HG02852 (cell line): ENCODE data around the gene COPB1.

ENCODE experiments used
- ATAC-seq: cut with Tn5 transposase; IDR thresholded peaks from one replicate; pipeline ENCODE4 v1.9.1; 2021; ENCODE audit warnings: mild to moderate bottlenecking, moderate library complexity; ENCODE audit not compliant: unreplicated experiment

Gene COPB1

GRCh38 chr11:14435717-14436512, 63.7 kb downstream of the COPB1 start:
- ATAC-seq, result no peak

DNA sequence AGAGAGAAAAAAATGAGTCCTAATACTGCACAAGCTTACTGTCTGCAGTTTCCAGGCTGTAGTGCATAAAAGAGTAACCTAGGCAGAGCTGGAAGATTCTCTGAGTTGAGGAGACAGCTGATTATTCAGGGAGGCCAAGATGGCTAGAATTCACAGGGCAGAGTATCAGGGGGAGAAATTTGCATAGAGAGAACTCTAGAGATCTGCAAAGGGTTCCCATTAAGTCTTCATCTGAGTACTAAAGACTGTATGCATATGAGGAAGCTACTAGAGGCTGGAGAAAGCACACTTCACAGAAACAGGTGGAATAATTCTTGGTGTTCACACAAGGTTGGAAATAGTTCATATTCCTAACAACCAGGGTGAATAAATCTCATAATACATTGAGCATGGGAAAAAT, 74.0 kb downstream of the COPB1 start:
- no peak for ATAC-seq

GRCh38 chr11:14424096-14424495, 75.5 kb downstream of the COPB1 start:
- ATAC-seq, result no peak

DNA sequence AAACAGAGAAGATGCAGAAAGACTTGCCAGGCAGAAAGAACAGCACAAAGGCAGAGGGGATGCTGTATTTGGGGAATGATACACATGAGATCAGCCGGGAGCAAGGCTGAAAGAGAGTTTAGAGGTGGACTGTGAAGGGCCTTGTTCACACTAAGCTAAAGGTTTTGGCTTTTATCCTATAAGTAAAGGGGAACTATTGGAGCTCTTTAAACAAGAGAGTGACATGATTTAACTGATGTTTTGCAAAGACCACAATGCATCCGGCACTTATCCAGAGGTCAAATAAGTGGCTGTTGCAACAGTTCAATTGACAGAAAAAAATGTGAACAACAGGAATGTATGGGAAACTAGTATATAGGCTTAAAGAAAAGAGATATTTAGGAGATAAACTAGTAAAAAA, 76.0 kb downstream of the COPB1 start:
- no peak for ATAC-seq

GRCh38 chr11:14422814-14423182, 76.8 kb downstream of the COPB1 start:
- no peak for ATAC-seq

DNA sequence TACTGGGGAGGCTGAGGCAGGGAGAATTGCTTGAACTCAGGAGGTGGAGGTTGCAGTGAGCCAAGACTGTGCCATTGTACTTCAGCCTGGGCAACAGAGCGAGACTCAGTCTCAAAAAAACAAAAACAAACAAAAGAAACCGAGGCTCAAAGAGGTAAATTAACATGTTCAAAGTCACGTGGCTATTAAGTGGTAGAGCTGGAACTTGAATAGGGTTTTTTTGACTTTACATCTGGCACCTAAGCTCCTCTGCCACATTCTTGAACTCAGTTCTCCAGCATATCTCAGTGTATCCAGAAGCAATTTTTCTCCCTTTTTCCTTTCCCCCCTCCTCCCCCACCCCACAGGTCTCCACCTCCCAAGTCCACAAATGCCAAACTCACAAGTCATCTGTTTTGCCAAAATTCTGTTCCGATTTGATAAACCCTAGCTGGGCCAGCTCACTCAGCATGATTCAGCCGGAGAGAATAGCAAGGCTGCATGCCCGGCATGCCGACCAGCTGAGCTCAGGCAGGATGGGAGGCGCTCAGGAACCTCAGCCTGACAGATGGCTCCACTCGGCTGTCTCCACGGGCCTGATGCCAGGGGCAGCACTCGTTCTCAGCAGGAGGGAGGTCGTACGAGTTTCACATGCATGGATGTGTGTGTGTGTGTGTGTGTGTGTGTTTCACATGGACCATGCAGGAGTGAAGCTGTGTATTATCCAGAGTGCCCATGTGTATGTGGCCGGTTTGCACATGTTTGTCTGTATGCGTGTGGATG, 77.4 kb downstream of the COPB1 start:
- no peak for ATAC-seq

- no peak for ATAC-seq
Observed at GRCh38 chr11:14420223-14420622, 79.4 kb downstream of the COPB1 start.

DNA sequence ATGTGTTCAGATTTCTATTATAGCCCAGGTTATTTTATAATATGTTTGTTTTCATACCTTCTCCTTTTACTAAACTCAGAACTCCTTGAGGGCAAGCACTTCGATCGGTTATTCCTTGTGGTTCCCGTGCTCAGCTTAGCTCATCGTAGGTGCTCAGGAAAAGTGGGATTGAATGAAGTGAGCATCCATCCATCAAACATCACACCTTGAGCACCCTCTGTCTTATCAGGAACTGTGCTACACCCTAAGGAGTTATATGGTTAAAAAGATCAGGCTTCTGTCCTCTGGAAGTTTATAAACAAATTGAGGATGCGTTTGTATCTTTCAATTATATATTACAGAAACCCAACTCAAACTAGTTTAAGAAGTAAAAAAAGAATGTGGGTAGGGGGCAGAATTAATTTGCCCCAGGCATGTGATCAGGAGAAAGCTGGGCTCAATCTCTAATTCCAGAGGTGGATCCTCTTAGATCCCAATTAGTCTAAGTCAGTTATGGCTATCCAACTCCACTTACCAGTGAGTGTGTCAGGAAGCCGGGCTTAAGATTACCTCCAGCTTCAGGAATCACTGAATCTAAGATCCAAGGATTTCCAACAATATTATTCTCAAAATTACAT, 80.7 kb downstream of the COPB1 start:
- ATAC-seq, result no peak

- ATAC-seq, result no peak
Observed at GRCh38 chr11:14417617-14418374, 81.8 kb downstream of the COPB1 start.

GRCh38 chr11:14417186-14417585, 82.4 kb downstream of the COPB1 start:
- ATAC-seq, result no peak

GRCh38 chr11:14414470-14415461, 84.8 kb downstream of the COPB1 start:
- ATAC-seq, result peak; percentile 77

GRCh38 chr11:14413307-14414069, 86.1 kb downstream of the COPB1 start:
- ATAC-seq, result no peak

DNA sequence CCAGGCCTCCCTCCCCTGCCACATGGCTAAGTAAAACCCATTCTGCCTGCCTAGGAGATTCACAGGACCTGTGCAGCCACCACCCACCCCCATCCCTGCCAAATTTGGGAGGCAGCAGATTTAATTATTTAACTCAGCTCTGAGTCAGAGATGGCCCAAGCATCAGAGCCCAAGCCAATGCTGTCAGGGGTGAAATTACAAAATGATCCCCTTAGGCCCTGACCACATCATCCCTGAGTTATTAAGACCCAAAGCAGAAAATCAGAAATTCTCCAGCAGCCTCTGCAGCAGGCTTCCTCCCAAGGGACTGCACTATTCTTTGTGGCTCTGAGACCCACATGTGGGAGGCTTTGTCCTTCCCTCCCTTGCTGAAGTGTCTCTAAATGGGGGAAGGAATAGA, 87.8 kb downstream of the COPB1 start:
- no peak for ATAC-seq

DNA sequence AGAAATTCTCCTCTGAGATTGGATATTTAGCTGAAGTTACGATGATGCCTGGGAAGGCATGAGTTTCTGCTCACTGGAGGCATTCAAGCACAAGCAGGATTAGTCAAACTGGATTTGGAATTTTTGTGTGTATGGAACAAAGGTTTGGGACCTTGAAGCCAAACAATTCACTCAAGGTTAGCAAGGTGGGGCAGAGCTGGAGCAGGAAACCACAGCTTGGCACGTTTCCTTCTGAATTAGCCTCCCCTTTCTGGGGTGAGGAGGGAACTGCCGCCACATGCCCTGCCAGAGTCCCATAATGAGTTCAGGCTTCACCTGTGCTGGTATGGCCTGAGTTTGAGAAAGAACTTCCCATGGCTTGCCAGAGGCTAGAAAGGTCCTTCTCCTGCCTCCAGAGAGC, 89.7 kb downstream of the COPB1 start:
- ATAC-seq, result no peak

GRCh38 chr11:14408612-14409011, 91.0 kb downstream of the COPB1 start:
- no peak for ATAC-seq
